NCI-H345 treated with DMSO at 0.1 percent for 48 hours (cell line): Measurements from ENCODE around the gene LCMT1.
"Not testable (repeated sequence)": the region's sequence is repeated elsewhere in the genome, so short reads cannot be mapped to it uniquely, and the experiment has no call there.

Source experiments
- DNase-seq: peaks from one replicate; lab custom pipeline; 2025; ENCODE audit not compliant: unreplicated experiment; lab: John Stamatoyannopoulos, UW

Gene LCMT1

DNA sequence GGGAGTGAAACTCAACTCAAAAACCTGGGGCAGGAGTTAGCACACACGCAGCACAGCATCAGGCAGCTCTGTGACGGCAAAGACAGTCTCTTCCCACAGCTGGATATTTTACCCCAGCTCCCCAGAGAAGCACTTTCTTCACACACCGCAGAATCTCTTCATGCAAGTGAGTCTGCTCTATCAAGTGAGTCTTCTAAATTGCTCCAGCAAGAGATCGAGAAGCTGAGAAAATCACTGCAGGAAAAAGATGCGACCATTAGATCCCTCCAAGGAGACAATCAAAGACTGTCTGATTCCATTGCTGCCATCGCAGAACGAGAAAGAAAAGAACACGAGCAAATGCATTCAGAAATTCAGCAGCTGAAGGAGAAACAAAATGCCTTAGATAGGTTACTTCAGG, 16.9 kb upstream of the LCMT1 start:
- DNase-seq: no peak

DNA sequence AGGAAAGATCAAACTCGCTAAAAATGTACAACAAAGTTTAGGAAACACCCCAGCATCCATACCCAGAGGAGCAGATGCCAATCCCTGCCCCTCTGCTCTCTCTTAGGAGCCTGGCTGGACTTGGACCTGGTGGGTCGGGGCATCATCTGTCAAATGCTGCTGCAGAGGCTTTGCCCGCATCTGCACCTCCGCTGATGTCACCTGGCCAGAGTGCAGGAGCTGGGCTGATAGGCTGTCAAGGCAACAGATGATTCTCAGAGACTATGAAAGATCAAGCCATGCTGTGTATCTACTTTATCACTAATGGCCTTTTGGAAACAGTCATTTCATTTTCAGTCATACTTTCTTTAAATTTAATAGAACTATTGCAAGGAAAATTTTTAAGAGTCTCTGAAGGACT, 15.9 kb upstream of the LCMT1 start:
- DNase-seq: no peak

DNA sequence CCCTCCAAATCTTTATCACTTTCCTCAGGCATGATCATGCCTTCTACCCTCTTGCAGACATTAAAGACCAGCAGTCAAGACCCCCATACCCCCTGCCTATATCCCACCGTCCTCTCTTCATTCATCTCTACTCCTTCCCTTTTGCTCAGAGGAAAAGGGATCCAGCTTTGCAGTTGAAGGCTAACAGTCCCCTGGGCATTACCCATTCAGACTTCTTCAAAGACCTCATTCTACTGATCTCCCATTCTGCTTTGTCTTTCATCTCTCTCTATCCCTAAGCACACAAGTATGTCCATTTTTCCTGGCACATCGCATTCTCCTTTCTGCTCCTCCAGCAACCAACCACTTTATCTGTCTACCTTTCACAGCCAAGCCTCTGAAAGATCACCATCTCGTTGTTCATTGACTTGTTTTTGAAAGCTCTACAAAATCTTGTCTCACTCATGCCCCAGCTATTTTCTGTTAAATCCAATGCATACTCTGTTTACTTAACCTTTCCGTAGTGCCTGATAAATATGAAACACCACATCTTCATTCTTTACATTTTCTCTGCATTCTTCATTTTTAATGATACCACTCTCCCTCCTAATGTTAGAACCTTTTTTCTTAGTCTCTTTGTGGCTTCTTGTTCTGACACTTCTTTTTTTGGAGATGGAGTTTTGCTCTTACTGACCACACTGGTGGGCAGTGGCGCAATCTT, 14.1 kb upstream of the LCMT1 start:
- no peak for DNase-seq

DNA sequence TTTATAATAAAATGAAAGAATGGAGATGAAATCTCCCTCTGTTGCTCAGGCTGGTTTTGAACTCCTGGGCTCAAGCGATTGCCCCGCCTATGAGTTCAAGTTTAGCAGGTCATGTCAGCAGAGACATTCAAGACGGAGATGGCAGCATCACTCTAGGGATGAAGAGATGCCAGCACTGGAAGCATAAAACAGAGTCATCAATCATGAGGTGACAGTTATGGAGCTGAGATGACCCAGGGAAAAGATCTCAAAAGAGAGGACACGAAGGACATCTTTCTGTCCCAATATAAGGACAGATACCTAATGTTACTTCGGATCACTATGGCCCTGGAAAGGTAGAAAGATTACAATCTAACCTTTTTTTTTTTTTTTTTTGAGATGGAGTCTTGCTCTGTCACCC, 11.0 kb upstream of the LCMT1 start:
- no peak for DNase-seq

DNA sequence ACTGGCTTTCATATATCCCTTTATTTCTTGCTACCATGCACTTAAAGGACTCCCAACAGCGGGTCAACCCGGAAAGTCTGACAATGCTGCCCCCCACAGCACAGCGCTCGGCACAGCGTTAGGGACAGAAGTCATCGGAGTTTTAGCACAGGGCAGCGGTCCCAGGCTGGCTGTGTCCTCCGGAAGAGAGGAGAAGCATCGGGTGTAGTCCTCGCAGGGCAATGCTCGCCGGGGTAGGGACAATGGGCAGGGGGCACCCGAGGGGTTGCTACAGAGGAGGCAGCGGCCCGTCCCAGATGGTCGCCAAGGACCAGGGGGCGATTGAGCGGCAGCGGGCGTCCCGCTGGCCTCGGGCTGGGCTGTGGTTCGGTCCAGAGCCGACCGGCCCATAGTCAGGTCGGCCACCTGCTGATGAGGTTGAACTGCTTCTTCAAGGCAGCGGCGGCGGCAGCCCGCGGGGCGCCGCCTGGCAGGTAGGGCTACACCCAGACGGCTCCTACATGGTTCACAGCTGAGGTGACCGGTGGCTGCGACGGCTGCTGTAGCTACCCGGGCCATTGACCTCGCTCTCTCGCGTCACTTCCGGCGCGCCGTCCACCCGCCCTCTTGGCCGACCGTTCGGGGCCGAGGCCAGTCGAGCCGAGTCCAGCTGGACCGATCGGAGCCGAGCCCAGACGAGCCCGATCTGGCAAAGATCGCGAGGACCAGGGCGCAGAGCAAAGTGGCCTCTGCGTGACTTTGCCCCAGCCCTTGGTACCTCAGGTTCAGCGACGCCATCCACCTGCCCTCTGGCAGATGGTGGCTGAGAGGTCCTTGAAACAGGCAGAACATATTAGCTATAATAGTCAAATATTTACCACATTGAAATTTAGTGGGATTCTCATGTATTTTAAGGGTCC, 4.7 kb upstream of the LCMT1 start:
- DNase-seq: peak; percentile 59

DNA sequence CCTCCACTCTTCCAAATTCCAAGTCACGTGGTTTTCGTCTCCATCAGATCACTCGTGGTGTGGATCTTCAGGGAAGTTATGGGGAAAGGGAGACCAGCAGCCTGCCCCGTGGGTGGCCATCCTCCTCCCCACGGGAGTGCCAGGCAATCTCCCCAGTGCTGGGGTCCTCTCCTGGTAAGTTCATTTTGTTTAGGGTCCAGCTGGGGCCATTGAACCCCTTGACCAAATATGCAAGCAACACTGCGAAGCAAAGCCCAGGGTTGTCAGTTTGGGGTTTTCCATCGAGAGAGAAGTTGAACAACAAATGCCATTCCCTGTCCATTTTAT, 4.1 kb upstream of the LCMT1 start:
- DNase-seq: no peak

DNA sequence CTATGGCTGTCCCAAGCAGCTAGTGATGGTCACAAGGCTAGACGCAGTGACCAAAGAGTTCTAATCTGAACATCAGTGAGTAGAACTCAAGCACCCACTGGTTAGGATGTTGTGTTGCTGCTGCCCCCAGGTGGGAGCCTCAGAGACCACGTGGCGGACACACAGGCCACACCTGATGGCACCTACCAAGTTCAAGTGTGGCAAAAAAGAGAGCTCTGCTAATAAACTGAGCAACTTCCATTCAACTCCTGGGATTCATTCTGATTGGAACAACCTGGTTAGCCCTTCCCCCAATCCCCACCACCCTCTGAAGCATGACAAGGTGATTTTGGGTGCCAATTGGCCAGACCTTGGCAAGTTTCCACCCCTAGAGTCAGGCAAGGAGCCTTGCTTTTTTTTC, 3.5 kb upstream of the LCMT1 start:
- no peak for DNase-seq

DNA sequence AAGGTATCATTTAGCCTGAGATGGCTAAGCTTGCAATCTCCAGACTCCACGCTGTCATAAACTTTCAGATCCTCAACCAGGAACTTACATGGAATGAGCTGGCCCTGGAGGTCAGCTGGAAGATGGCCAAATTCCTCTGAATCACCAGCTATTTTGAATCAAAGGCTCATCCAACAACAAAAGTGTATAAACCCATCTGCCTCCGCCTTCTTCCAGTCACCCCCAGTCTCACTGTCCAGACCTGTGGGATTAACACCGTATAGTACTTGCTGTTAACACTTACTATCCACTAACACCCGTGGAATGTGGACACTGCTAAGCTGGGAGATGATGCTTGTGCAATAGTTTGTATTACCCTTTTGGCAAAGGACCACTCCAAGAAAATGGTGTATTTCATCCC, 1.9 kb upstream of the LCMT1 start:
- no peak for DNase-seq

DNA sequence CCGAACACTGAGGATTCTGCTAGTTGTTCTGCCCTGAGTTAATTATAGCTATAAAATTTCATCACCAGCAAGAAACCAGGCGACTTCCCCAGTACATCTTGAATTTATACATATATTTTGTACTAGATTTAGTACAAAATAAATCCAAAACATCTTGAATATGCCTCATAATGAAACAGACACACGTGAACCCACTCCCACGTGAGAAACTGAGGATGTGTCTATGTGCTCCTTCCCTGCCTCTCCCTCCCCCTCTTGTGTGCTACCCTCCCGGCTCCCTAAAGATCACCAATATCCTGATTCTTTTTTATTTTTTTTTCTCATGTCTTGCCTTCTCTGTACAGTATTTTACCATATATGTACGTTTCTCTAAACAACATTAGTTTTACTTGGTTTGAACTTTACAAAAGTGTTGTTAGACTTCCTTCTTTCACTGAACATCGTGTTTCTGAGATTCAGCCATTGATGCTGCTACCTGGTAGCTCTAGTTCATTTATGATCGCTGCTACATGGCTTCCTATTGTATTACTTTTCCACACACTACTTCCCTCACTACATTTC, 1.1 kb upstream of the LCMT1 start:
- no peak for DNase-seq

DNA sequence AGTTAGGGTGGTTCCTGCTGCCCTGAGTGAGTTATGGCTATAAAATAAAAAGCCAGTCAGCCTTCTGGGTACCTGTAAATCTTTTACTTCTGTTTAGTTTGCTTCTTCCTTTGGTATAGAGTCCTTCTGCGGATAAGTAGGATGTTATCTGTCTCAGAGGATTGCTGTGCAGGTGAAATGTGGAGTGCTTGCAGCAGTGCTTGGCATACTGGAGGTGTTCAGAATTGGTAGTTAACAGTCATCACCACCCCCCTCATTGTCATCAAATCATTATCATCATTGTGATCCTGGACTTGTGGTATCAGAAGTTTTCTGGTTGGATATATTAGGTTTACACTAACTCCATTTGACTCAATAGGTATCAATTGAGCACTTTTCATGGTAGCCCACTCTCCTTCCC, 2.6 kb downstream of the LCMT1 start:
- DNase-seq: no peak

DNA sequence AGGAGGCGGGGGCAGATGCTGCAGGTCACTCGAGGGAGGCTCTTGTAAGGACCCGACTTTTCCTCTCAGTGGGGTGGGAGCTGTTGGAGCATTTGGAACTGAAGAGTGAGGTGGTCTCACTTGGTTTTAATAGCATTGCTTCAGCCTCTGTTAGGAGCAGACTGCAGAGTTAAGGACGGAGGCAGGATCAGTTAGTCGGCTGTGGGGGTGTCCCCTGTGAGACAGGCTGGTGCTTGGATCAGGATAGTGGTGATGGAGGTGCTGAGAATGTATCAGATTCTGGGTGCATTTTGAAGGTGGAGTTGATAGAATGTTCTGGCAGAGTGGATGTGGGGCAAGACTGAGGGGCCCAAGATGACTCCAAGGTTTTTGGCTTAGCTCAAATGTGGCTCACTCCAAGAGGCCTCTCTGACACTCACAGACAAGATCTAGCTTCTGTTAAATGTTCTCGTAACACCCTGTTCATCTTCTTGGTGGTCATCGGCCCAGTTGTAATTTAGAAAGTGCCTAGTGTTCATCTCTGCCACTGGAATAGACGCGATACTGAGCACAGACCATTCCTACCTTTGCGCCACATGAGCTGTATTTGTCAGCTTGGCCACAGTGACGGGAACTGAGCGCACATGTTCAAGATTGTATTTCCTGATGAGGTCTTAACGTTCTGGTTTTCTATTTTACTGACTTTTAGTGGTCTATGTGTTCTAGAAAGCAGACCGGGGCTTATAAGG, 7.5 kb downstream of the LCMT1 start:
- no peak for DNase-seq

DNA sequence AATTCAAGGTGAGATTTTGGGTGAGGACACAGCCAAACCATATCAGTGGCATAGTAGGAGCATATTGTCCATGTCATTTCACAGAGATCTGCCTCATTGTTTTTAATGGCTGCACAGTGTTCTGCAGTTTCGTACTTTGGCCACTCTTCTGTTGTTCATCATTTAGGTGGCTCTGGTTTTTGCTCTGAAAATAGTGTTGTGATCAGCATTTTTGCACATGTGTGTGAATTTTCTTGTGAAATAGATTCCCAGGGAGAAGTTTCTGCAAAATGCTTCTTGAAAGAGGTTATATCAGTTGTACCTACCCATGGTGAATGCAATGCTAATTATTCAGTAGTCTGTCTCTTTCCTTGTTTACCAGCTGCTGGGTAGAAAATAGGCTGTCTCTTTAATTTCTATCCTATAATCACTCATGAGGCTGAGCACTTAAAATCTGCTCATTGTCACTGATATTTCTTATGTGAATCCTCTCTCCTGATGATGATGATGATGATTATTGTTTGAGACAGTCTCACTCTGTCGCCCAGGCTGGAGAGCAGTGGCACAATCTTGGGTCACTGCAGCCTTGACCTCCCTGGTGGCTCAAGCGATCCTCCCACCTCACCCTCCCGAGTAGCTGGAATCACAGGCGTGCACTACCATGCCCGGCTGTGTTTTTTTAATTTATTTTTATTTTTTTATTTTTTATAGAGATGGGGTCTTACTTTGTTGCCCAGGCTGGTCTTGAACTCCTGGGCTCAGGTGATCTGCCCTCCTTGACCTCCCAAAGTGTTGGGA, 10.5 kb downstream of the LCMT1 start:
- no peak for DNase-seq

DNA sequence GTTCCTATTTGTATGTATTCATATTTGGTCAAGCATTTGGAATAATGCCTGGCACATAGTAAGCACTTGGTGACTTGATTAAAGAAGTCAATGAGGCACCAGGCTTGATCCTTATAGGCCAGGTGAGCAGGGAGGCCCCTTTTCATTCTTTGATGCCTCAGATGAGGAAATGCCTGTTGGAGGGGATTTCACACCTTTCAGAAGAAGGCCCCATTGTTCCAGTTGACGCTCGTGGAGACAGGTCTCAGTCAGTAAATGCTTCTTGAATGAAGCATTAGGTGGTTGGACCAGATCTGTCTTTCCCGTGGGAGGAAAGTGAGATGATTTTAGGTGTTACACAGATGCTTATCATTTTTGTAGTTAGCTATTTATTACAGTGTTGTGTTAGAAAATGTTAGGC, 13.0 kb downstream of the LCMT1 start:
- DNase-seq: no peak

DNA sequence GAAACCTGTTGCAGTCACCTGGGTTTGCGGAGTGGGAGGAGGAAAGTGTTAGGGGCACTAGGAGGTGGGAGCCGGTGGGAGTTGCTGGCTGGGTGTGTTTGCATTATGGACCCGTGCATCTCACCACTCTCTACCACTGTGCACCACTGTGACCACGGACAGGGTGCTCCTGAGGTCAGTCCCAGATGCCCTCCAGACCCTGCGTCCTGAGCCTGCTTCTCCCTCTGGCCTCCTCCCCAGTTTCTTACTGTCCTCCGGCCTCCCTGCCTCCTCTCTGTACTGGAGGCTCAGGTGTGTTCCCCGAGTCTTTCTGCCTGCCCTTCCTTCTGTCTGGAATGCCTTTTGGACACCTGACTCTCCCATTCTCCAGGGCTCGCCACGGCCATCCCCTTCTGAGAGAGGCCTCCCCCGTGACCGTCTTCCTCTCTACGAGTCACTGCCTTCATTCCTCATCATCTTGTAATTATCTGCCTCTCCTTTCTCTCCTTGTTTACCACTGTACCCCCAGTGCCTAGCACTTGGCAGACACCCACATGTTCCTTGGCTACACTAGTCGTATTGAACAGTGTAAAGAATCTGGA, 14.6 kb downstream of the LCMT1 start:
- not testable (repeated sequence) for DNase-seq

DNA sequence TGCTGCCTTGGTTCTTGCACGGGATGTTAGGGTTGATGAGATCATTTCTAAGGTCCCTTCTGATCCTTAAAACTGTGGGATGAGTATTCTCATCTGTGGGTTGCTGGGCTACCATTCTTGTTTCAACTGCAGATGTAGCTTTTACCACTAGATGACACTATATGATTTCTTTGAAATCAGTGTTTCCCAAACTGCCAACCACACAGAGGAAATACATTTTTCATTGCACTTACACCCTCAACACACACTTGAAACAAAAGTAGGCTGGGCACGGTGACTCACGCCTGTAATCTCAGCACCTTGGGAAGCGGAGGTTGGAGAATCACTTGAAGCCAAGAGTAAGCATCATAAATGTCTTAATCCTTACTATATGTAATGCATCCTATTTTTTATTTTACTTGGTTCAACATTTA, 15.3 kb downstream of the LCMT1 start:
- no peak for DNase-seq

DNA sequence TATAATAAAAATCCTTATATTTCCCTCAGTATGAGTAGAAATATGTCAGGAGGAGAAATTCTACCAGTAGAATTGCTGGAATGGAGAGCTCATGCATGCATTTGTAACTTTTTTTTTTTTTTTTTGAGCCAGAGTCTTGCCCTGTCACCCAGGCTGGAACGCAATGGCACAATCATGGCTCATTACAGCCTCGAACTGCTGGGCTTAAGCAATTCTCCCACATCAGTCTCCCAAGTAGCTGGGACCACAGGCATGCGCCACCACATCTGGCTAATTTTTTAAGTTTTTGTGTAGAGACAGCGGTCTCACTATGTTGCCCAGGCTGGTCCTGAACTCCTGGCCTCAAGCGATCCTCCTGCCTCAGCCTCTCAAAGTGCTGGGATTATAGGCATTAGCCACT, 21.2 kb downstream of the LCMT1 start:
- not testable (repeated sequence) for DNase-seq

DNA sequence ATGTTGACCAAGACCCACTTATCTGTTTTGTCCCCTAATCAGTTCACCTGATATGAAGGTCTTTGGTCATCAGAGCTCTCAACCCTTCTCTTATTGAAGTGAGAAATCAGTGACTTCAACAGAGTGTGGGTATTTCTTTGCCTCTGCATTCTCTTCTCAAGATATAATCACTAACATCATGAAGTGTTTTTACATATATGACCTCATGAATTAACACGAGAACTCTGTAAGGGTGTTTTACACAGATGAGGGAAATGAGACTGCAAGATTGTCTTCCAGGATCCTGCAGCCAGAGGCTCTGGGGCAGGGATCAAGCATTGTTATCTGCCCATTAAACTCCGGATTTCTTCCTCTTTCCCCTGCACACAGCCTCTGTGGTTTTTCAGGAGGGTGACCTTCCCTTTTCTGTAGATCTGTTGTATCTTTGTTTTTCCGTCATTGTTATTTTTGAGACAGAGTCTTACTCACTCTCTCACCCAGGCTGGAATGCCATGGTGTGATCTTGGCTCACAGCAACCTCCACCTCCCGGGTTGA, 22.7 kb downstream of the LCMT1 start:
- DNase-seq: no peak

DNA sequence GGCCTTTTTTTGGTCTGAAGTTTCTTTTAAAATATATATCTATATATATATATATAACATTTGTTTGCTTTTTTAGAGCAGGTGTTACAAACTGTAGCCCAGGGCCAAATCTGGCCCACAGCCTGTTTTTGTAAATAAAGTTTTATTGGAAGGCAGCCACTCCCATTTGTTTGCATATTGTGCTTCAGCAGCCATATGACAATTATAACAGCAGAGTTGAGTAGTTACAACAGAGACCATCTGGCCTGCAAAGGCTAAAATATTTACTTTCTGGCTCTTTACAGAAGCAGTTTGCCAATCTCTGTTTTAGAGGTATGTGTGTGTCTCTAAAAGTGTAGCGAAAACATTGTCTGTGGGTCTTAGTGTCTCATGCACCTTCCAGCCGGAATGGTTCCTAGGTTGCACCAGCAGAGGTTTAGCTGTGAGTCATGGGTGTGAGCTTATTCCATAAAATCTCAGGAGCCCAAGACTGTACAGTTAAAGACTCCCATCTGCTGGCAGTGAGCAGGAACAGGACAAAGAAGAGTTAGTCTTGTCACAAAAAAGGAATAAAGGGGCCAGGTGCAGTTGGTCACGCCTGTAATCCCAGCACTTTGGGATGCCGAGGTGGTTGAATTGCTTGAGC, 23.8 kb downstream of the LCMT1 start:
- peak; percentile 42 for DNase-seq

DNA sequence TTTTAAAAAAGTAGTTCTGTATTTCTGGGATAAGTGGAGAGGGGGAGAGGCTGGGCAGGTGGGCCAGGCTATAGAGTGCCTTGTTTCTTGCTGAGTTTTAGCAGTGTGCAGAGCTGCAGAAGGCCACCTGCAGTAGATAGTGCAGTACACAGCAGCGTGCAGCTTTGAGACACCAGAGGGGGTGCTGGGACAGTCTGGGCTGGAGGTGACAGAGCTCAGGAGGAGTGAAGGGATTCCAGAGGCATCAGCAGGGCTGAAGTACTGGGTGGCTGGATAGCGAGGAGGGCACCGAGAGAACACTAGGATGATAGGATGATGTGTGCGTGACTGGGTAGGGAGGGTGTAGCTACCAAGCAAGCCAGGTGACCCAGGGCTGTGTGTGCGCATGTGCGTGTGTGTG, 26.6 kb downstream of the LCMT1 start:
- no peak for DNase-seq

DNA sequence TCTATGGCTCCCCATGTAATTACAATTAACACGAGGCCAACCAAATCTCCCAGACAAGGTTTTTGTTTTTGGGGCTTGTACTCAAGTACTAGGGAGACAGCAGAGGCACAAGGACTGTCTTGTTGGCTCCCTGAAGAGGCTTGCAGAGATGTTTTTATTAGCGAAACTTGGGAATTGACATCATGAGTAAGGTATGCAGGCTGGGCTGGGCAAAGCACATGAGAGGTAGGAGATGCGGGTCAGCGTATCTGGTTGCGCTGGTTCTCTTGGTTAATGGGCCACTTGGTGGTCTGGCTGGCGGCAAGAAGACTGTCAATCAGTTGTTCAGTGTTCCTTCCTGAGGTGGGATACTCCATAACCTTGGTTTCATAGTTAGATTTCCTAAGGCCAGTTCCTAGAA, 28.9 kb downstream of the LCMT1 start:
- no peak for DNase-seq
